DOHH2 (cell line): ENCODE measurements around the gene CERS6.

ENCODE experiments used
- H3F3A ChIP-seq: fragments of 200-600 bp; sonication (generic), shearing (Covaris generic); 2 replicates; pipeline ENCODE4 v1.6.0; 2016; ENCODE audit warnings: antibody characterized with exemption, mild to moderate bottlenecking; ENCODE audit not compliant: control insufficient read depth, insufficient read depth
- H3K27ac ChIP-seq: fragments of 200-600 bp; sonication (generic); 2 replicates; pipeline ENCODE4 v1.5.1; 2014; ENCODE audit warnings: low read depth, mild to moderate bottlenecking, low read length, moderate library complexity
- H3K27me3 ChIP-seq: fragments of 200-600 bp; sonication (generic); 2 replicates; pipeline ENCODE4 v1.6.1; 2014; ENCODE audit warnings: mild to moderate bottlenecking, low read length, mixed read lengths; ENCODE audit not compliant: control insufficient read depth
- H3K36me3 ChIP-seq: fragments of 200-600 bp; sonication (generic); 2 replicates; pipeline ENCODE4 v1.6.1; 2014; ENCODE audit warnings: mild to moderate bottlenecking, low read length, moderate library complexity, mixed read lengths; ENCODE audit not compliant: control insufficient read depth
- H3K4me1 ChIP-seq: fragments of 200-600 bp; sonication (generic); 2 replicates; pipeline ENCODE4 v1.6.1; 2014; ENCODE audit warnings: mild to moderate bottlenecking, low read length, mixed read lengths; ENCODE audit not compliant: control insufficient read depth
- H3K4me2 ChIP-seq: fragments of 200-600 bp; sonication (generic); 2 replicates; pipeline ENCODE4 v1.6.0; 2014; ENCODE audit warnings: mild to moderate bottlenecking, low read length, moderate library complexity
- H3K4me3 ChIP-seq: fragments of 200-600 bp; sonication (generic); 2 replicates; pipeline ENCODE4 v1.5.1; 2014; ENCODE audit warnings: mild to moderate bottlenecking, low read length, mixed read lengths
- H3K79me2 ChIP-seq: fragments of 200-600 bp; sonication (generic); 2 replicates; pipeline ENCODE4 v1.6.1; 2014; ENCODE audit warnings: mild to moderate bottlenecking, low read length, mixed read lengths; ENCODE audit not compliant: control insufficient read depth
- H3K9me2 ChIP-seq: fragments of 200-600 bp; sonication (generic); replicated peaks from 2 replicates; pipeline ENCODE4 v1.6.1; 2014; ENCODE audit warnings: mild to moderate bottlenecking, low read length, mixed read lengths; ENCODE audit not compliant: control insufficient read depth
- H3K9me3 ChIP-seq: fragments of 200-600 bp; sonication (generic); 2 replicates; pipeline ENCODE4 v1.6.1; 2014; ENCODE audit warnings: antibody characterized with exemption, low read length, mixed read lengths; ENCODE audit not compliant: control insufficient read depth, insufficient read depth
- H4K20me1 ChIP-seq: fragments of 200-600 bp; sonication (generic); 2 replicates; pipeline ENCODE4 v1.6.0; 2014; ENCODE audit warnings: low read depth, mild to moderate bottlenecking, antibody characterized with exemption, low read length, moderate library complexity; ENCODE audit not compliant: control insufficient read depth, insufficient read depth
- EZH2phosphoT487 ChIP-seq: fragments of 200-600 bp; sonication (generic); IDR thresholded peaks from 2 replicates; pipeline ENCODE4 v1.6.1; 2017; ENCODE audit warnings: borderline replicate concordance, mild to moderate bottlenecking, antibody characterized with exemption, low read length, moderate library complexity, mixed read lengths
- TF ChIP-seq, protein P1 (sequence below): fragments of 200-600 bp; sonication (generic); IDR thresholded peaks from one replicate; pipeline ENCODE4 v1.5.1; 2014; ENCODE audit warnings: antibody characterized with exemption, mild to moderate bottlenecking, low read depth, low read length; ENCODE audit not compliant: poor library complexity, severe bottlenecking

The CERS6 gene

DNA sequence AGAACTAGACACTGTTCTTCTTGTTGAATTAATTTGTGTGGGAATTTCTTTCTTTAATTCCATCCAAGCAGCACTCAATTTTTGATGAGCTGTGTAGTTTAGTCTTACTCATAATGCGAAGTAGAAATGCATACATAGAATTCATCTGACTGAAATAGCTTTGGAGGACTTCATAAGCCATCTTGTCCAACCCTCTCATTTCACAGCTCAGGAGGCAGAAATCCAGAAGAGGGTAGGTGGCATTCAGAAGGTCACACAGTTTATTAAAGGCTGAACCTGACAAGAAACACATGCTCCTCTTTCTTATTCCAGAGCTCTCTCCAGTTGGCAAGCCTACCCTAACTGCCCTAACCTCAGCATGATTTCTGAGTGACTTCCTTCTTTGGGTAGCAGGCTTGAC is 177.1 kb downstream of the CERS6 start:
- no peak overlapping the region for H3K4me3 ChIP-seq
- no peaks in the 10 kb centered on the region for H4K20me1 ChIP-seq
- 0 out of 2 replicates have a peak, but pooled peaks cover 5% of the 10 kb centered on the region for H3K27me3 ChIP-seq
- H3K27ac ChIP-seq = no peak overlapping the region
- H3K4me1 ChIP-seq = no peaks in the 10 kb centered on the region
- H3K9me3 ChIP-seq = no peaks in the 10 kb centered on the region
- TF ChIP-seq EZH2phosphoT487 = no peak
- TF ChIP-seq, protein P1, sequence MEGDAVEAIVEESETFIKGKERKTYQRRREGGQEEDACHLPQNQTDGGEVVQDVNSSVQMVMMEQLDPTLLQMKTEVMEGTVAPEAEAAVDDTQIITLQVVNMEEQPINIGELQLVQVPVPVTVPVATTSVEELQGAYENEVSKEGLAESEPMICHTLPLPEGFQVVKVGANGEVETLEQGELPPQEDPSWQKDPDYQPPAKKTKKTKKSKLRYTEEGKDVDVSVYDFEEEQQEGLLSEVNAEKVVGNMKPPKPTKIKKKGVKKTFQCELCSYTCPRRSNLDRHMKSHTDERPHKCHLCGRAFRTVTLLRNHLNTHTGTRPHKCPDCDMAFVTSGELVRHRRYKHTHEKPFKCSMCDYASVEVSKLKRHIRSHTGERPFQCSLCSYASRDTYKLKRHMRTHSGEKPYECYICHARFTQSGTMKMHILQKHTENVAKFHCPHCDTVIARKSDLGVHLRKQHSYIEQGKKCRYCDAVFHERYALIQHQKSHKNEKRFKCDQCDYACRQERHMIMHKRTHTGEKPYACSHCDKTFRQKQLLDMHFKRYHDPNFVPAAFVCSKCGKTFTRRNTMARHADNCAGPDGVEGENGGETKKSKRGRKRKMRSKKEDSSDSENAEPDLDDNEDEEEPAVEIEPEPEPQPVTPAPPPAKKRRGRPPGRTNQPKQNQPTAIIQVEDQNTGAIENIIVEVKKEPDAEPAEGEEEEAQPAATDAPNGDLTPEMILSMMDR = no peak
- no peaks in the 10 kb centered on the region for H3K79me2 ChIP-seq
- H3K4me2 ChIP-seq = no peak overlapping the region
- H3K9me2 ChIP-seq = no peaks in the 10 kb centered on the region
- H3F3A ChIP-seq = no peaks in the 10 kb centered on the region
- no peaks in the 10 kb centered on the region for H3K36me3 ChIP-seq

DNA sequence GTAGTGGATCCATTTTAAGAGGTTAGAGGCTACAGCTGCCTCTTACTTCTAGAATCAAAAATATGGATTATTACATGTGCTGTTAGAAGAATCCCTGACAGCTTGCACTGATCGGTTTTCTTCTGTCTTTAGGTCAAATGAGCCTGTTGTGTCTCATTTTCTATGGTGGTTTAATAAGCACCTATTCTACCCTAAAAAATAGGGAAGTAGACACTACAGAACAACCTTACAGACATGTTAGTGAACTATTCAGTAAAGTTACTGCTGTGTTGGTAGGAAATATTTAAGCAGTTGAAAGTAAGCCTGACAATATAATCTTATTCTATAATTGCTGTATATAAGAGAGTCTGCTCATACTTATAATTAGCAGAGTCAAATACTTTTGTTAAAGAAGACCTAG is 177.8 kb downstream of the CERS6 start:
- Histone ChIP-seq H3K36me3 (no peaks in the 10 kb centered on the region), H3K27ac (no peak overlapping the region), H3F3A (no peaks in the 10 kb centered on the region), H3K9me3 (no peaks in the 10 kb centered on the region), H3K27me3 (0 out of 2 replicates have a peak, but pooled peaks cover 5% of the 10 kb centered on the region), H3K9me2 (no peaks in the 10 kb centered on the region), H4K20me1 (no peaks in the 10 kb centered on the region), H3K4me1 (no peaks in the 10 kb centered on the region), H3K79me2 (no peaks in the 10 kb centered on the region), H3K4me3 (no peak overlapping the region), H3K4me2 (no peak overlapping the region)
- TF ChIP-seq EZH2phosphoT487 = no peak
- TF ChIP-seq, protein P1 = no peak

DNA sequence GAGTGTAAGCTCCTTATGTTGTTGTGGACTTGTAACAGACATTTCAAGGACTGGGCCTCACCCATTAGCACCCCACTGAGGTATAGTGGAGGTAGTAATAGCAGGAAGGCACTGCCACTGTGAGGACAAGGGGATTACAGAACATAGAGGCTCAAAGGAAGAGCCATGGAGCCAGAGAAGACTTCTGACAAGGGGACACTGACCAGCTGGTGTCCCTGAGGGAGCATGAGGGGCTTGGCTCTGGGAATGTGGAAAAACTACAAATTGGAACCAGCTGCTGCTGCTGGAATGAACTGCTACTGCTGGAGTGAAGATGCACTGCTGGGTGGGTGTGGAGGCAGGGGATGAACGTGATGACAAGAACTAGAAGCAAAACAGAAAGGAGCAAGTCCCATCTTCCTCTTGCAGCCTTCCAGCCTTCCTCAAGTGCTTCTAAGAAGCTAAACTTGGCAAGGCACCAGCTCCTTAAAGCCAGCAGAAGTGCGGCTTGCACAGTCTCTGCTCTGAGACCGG is 179.0 kb downstream of the CERS6 start:
- Histone ChIP-seq H3K4me3 (no peak overlapping the region), H3F3A (no peaks in the 10 kb centered on the region), H3K9me2 (no peaks in the 10 kb centered on the region), H3K9me3 (no peaks in the 10 kb centered on the region), H3K27ac (no peak overlapping the region), H3K4me1 (no peaks in the 10 kb centered on the region), H3K79me2 (no peaks in the 10 kb centered on the region), H4K20me1 (no peaks in the 10 kb centered on the region), H3K27me3 (peaks cover 5% of the 10 kb centered on the region; the same call in 1 of the 2 replicates), H3K36me3 (no peaks in the 10 kb centered on the region), H3K4me2 (no peak overlapping the region)
- TF ChIP-seq, protein P1 = no peak
- TF ChIP-seq EZH2phosphoT487 = no peak
